HepG2 (cell line): ENCODE results near the gene HOXA6. TPM values are rescaled to one million over a fixed set of nuclear protein-coding genes. Genes with fewer than 3 reads are reported as not detected.
A peak's percentile ranks its signal among the peaks of the same experiment; 100 is the strongest.

Experiments used
- ATM ChIP-seq: fragments of 450-650 bp; IDR thresholded peaks from 2 replicates; pipeline ENCODE4 v1.7.1; 2017; ENCODE audit warnings: mild to moderate bottlenecking, borderline replicate concordance
- DNMT1 ChIP-seq: sonication (generic); formaldehyde crosslinking; IDR thresholded peaks from 2 replicates; pipeline ENCODE4 v1.5.1; 2020; ENCODE audit warnings: mild to moderate bottlenecking, missing genetic modification reagents
- GATAD2A ChIP-seq: IDR thresholded peaks from 2 replicates; pipeline ENCODE4 v1.6.1; 2016
- GPN1 ChIP-seq: sonication (generic); formaldehyde crosslinking; IDR thresholded peaks from 2 replicates; pipeline ENCODE4 v1.5.1; 2020; ENCODE audit warnings: missing genetic modification reagents, borderline replicate concordance
- ISX ChIP-seq: sonication (generic); formaldehyde crosslinking; conservative IDR thresholded peaks from 2 replicates; pipeline ENCODE4 v1.5.0; 2020; ENCODE audit warnings: missing genetic modification reagents
- KLF15 ChIP-seq: sonication (generic); formaldehyde crosslinking; IDR thresholded peaks from 2 replicates; pipeline ENCODE4 v1.8.1; 2023; ENCODE audit warnings: borderline replicate concordance, mild to moderate bottlenecking, inconsistent platforms, missing genetic modification reagents, mixed read lengths
- MAZ ChIP-seq, 2 experiments: sonication (generic) in 1 of 2; formaldehyde crosslinking in 1 of 2; IDR thresholded peaks; 2 replicates each; pipeline versions ENCODE4 v1.5.0 to v1.6.1; 2012 to 2020; ENCODE audit warnings: low read depth in 2 of 2, mild to moderate bottlenecking in 2 of 2, borderline replicate concordance in 1 of 2, improper control_type of control experiment in 1 of 2, low read length in 1 of 2, missing genetic modification reagents in 1 of 2, moderate library complexity in 1 of 2
- MTA3 ChIP-seq: sonication (generic); formaldehyde crosslinking; IDR thresholded peaks from 2 replicates; pipeline ENCODE4 v1.4.0; 2020; ENCODE audit warnings: missing genetic modification reagents
- NFIB ChIP-seq: sonication (generic); formaldehyde crosslinking; IDR thresholded peaks from 2 replicates; pipeline ENCODE4 v1.9.0; 2021; ENCODE audit warnings: missing genetic modification reagents, mild to moderate bottlenecking, borderline replicate concordance
- POLR2A ChIP-seq, 2 experiments: IDR thresholded peaks; 2 replicates each; pipeline ENCODE4 v1.6.1; 2011; ENCODE audit warnings: low read depth in 2 of 2, low read length in 2 of 2, mild to moderate bottlenecking in 1 of 2, moderate library complexity in 1 of 2; ENCODE audit not compliant: insufficient read depth in 1 of 2
- REL ChIP-seq: sonication (generic); formaldehyde crosslinking; conservative IDR thresholded peaks from 2 replicates; pipeline ENCODE4 v1.8.0; 2022; ENCODE audit warnings: mild to moderate bottlenecking, missing genetic modification reagents, moderate library complexity
- RFX1 ChIP-seq: fragments of 450-650 bp; IDR thresholded peaks from 2 replicates; pipeline ENCODE4 v1.6.1; 2017
- SALL1 ChIP-seq: sonication (generic); formaldehyde crosslinking; IDR thresholded peaks from 2 replicates; pipeline ENCODE4 v1.8.0; 2022; ENCODE audit warnings: mild to moderate bottlenecking, missing genetic modification reagents
- SIX1 ChIP-seq: sonication (generic); formaldehyde crosslinking; IDR thresholded peaks from 2 replicates; pipeline ENCODE4 v1.4.0; 2020; ENCODE audit warnings: missing genetic modification reagents, borderline replicate concordance
- SIX4 ChIP-seq: sonication (generic); formaldehyde crosslinking; IDR thresholded peaks from 2 replicates; pipeline ENCODE4 v1.4.0; 2020; ENCODE audit warnings: missing genetic modification reagents
- ZEB1 ChIP-seq: IDR thresholded peaks from 2 replicates; pipeline ENCODE4 v1.6.1; 2012; ENCODE audit warnings: mild to moderate bottlenecking, low read depth, inconsistent platforms; ENCODE audit not compliant: insufficient replicate concordance
- ZMYM4 ChIP-seq: sonication (generic); formaldehyde crosslinking; IDR thresholded peaks from 2 replicates; pipeline ENCODE4 v1.8.1; 2023; ENCODE audit warnings: mild to moderate bottlenecking, missing genetic modification reagents
- ZNF24 ChIP-seq: fragments of 450-650 bp; IDR thresholded peaks from 2 replicates; pipeline ENCODE4 v1.6.1; 2017; ENCODE audit warnings: antibody characterized with exemption, mild to moderate bottlenecking
- ZNF44 ChIP-seq: sonication (generic); formaldehyde crosslinking; IDR thresholded peaks from 2 replicates; pipeline ENCODE4 v1.5.1; 2020; ENCODE audit warnings: mild to moderate bottlenecking, missing genetic modification reagents
- ZNF607 ChIP-seq: sonication (generic); formaldehyde crosslinking; IDR thresholded peaks from 2 replicates; pipeline ENCODE4 v1.5.1; 2020; ENCODE audit warnings: missing genetic modification reagents, mild to moderate bottlenecking, borderline replicate concordance
- ZNF761 ChIP-seq: sonication (generic); formaldehyde crosslinking; conservative IDR thresholded peaks from 2 replicates; pipeline ENCODE4 v1.4.0; 2020; ENCODE audit warnings: mild to moderate bottlenecking, missing genetic modification reagents
- ZNF784 ChIP-seq: sonication (generic); formaldehyde crosslinking; IDR thresholded peaks from 2 replicates; pipeline ENCODE4 v1.5.1; 2020; ENCODE audit warnings: missing genetic modification reagents, mild to moderate bottlenecking, borderline replicate concordance
- polyA plus RNA-seq, 8 experiments: library from polyadenylated mRNA; depleted of rRNA in 3 of 8; stranded (reverse) in 7 of 8; unstranded in 1 of 8; fragments of >200 nt; fragmentation: Illumina TruSeq in 4 of 8; extraction: Trizol in 4 of 8; gene quantifications; 2 replicates each; pipeline versions ENCODE4 v1.2.1 to v1.2.3, GENCODE V29; 2011 to 2016; ENCODE audit warnings: low read depth in 4 of 8, missing spikeins in 1 of 8, mixed read lengths in 1 of 8; ENCODE audit not compliant: insufficient read depth in 1 of 8
- total RNA-seq, 5 experiments: library from RNA; depleted of rRNA; stranded (reverse); fragments of >200 nt; fragmentation: Illumina TruSeq; extraction: Trizol; gene quantifications; 2 replicates each; pipeline ENCODE4 v1.2.3, GENCODE V29; 2016; ENCODE audit warnings: low read depth in 1 of 5
- TF ChIP-seq, protein P1 (sequence below): conservative IDR thresholded peaks from 2 replicates; pipeline ENCODE4 v1.6.1; 2018; ENCODE audit warnings: missing genetic modification reagents
- TF ChIP-seq, protein P2 (sequence below), 2 experiments: fragments of 450-650 bp in 1 of 2; sonication (generic) in 1 of 2; formaldehyde crosslinking; IDR thresholded peaks; 2 replicates each; pipeline versions ENCODE4 v1.5.0 to v1.8.0; 2020 to 2022; ENCODE audit warnings: mild to moderate bottlenecking in 1 of 2, missing genetic modification reagents in 1 of 2
- TF ChIP-seq, protein P3 (sequence below): fragments of 450-650 bp; IDR thresholded peaks from 2 replicates; pipeline ENCODE4 v1.6.1; 2017

The HOXA6 gene
- total and polyA plus RNA-seq, 2 of the 13 experiments (the other 11 are each of a cell fraction or from before 2014, with no cell fraction given), result 1.3 to 1.5 TPM

- TF ChIP-seq, protein P1, sequence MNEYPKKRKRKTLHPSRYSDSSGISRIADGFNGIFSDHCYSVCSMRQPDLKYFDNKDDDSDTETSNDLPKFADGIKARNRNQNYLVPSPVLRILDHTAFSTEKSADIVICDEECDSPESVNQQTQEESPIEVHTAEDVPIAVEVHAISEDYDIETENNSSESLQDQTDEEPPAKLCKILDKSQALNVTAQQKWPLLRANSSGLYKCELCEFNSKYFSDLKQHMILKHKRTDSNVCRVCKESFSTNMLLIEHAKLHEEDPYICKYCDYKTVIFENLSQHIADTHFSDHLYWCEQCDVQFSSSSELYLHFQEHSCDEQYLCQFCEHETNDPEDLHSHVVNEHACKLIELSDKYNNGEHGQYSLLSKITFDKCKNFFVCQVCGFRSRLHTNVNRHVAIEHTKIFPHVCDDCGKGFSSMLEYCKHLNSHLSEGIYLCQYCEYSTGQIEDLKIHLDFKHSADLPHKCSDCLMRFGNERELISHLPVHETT (CRISPR knock-in tag), result no peak
- TF ChIP-seq MTA3 (CRISPR knock-in tag) (no peak), ZNF784 (CRISPR knock-in tag) (no peak), ZMYM4 (CRISPR knock-in tag) (peak; percentile 87), GPN1 (CRISPR knock-in tag) (no peak), KLF15 (CRISPR knock-in tag) (no peak), POLR2A (IDR thresholded peaks at IDR 0.05; ENCODE audit: insufficient read depth in 1 of 2, low read depth in 2 of 2, low read length in 2 of 2) (peak; percentile 27 to 28; a peak in 1 of 4 replicates), SIX4 (CRISPR knock-in tag) (no peak), SALL1 (peak; percentile 49), GATAD2A (CRISPR knock-in tag) (no peak), ZNF44 (no peak), SIX1 (CRISPR knock-in tag) (no peak), ZEB1 (no peak), ZNF761 (CRISPR knock-in tag) (no peak), NFIB (CRISPR knock-in tag) (no peak), MAZ (IDR thresholded peaks at IDR 0.05; ENCODE audit: borderline replicate concordance, low read depth, low read length) (no peak), MAZ (CRISPR knock-in tag; IDR thresholded peaks at IDR 0.05; ENCODE audit: low read depth) (0 out of 2 replicates have a peak, but pooled peaks have one; percentile 25), RFX1 (no peak), ZNF607 (CRISPR knock-in tag) (no peak; the same call in 1 of the 2 replicates), ATM (no peak), DNMT1 (CRISPR knock-in tag) (no peak), ISX (no peak), ZNF24 (no peak), REL (CRISPR knock-in tag) (no peak)
- TF ChIP-seq, protein P2, sequence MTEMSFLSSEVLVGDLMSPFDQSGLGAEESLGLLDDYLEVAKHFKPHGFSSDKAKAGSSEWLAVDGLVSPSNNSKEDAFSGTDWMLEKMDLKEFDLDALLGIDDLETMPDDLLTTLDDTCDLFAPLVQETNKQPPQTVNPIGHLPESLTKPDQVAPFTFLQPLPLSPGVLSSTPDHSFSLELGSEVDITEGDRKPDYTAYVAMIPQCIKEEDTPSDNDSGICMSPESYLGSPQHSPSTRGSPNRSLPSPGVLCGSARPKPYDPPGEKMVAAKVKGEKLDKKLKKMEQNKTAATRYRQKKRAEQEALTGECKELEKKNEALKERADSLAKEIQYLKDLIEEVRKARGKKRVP (CRISPR knock-in tag; IDR thresholded peaks at IDR 0.05), result no peak
- TF ChIP-seq, protein P3, sequence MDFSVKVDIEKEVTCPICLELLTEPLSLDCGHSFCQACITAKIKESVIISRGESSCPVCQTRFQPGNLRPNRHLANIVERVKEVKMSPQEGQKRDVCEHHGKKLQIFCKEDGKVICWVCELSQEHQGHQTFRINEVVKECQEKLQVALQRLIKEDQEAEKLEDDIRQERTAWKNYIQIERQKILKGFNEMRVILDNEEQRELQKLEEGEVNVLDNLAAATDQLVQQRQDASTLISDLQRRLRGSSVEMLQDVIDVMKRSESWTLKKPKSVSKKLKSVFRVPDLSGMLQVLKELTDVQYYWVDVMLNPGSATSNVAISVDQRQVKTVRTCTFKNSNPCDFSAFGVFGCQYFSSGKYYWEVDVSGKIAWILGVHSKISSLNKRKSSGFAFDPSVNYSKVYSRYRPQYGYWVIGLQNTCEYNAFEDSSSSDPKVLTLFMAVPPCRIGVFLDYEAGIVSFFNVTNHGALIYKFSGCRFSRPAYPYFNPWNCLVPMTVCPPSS, result no peak
Observed at GRCh38 chr7:27143023-27143949, 4.3 kb downstream of the HOXA6 start, which contains the start of gene HOXA5 (continued).
